Kidney (tissue), 14 donors: ENCODE results near the gene CAMSAP2. TPM values are rescaled to one million over a fixed set of nuclear protein-coding genes. Genes with fewer than 3 reads are reported as not detected.
"Not testable (repeated sequence)": the region's sequence is repeated elsewhere in the genome, so short reads cannot be mapped to it uniquely, and the experiment has no call there.

Source experiments
- DNase-seq, 5 donors: peaks; one replicate each; pipeline ENCODE4 v3.0.0-alpha.2; 2013 to 2020
- FAIRE-seq: peaks from 2 replicates; lab custom pipeline; 2012; peaks lifted over from hg19 to GRCh38; lab: Jason Lieb, UNC
- H3K27ac ChIP-seq, 2 donors: one replicate each; pipeline ENCODE4 v1.7.0; 2013; ENCODE audit warnings: low read depth in 2 of 2, low read length in 2 of 2, inconsistent platforms in 1 of 2
- H3K27me3 ChIP-seq: one replicate; pipeline ENCODE4 v1.7.1; 2013; ENCODE audit warnings: low read length, inconsistent platforms; ENCODE audit not compliant: control insufficient read depth, insufficient read depth
- H3K36me3 ChIP-seq, 3 donors: one replicate each; pipeline versions ENCODE4 v1.7.0 to v1.7.1; 2013; ENCODE audit warnings: low read length in 3 of 3, control low read depth in 1 of 3, inconsistent platforms in 1 of 3; ENCODE audit not compliant: insufficient read depth in 3 of 3, control insufficient read depth in 2 of 3
- H3K4me1 ChIP-seq, 3 donors: one replicate each; pipeline versions ENCODE4 v1.7.0 to v1.7.1; 2013; ENCODE audit warnings: low read length in 3 of 3, inconsistent platforms in 1 of 3, low read depth in 1 of 3; ENCODE audit not compliant: control insufficient read depth in 2 of 3, insufficient read depth in 2 of 3
- H3K4me3 ChIP-seq, 3 donors: one replicate each; pipeline versions ENCODE4 v1.7.0 to v1.8.1; 2013; ENCODE audit warnings: low read length in 3 of 3, control low read depth in 1 of 3, inconsistent platforms in 1 of 3
- H3K9ac ChIP-seq, 3 donors: one replicate each; pipeline versions ENCODE4 v1.7.0 to v1.7.1; 2013; ENCODE audit warnings: low read length in 3 of 3, control low read depth in 1 of 3, inconsistent platforms in 1 of 3
- H3K9me3 ChIP-seq, 3 donors: one replicate each; pipeline versions ENCODE4 v1.7.0 to v1.7.1; 2013; ENCODE audit warnings: low read length in 3 of 3, control low read depth in 1 of 3, inconsistent platforms in 1 of 3; ENCODE audit not compliant: control insufficient read depth in 2 of 3, insufficient read depth in 1 of 3
- intact Hi-C: fragments of 100-400 bp; cut with DNase I; formaldehyde crosslinking; loops from one replicate; pipeline ENCODE4 v1.11.1; 2022
- polyA plus RNA-seq: library from polyadenylated mRNA; stranded (reverse); fragments of 350-450 nt; fragmentation: Illumina TruSeq; extraction: RNeasy Lipid Tissue Mini Kit (QIAGEN cat#74804); gene quantifications from one replicate; pipeline ENCODE4 v1.2.3, GENCODE V29; 2014; ENCODE audit warnings: low read depth, low replicate concordance; ENCODE audit not compliant: insufficient read depth
- total RNA-seq: library from RNA; stranded (reverse); fragmentation: NEBNext Ultra II Directional; extraction: Animal tissue kit (Norgen Biotek cat#: 25700); gene quantifications from one replicate; pipeline ENCODE4 v1.2.1, GENCODE V29; 2021
- TF ChIP-seq, protein P1 (sequence below): IDR thresholded peaks from 3 replicates; pipeline ENCODE4 v1.5.1; 2012; ENCODE audit warnings: mild to moderate bottlenecking, moderate library complexity, borderline replicate concordance; ENCODE audit not compliant: insufficient read depth; ENCODE audit errors: extremely low read depth
- donor health status: control.
- donor health status: control.
- donor health status: control.
- donor health status: control.
- donor health status: control.
- donor health status: DM: yes; HTN: yes; CAD: no.
- donor health status: Normal renal cell carcinoma (clear cell type).

Gene CAMSAP2
- total and polyA plus RNA-seq, 2 donors from 2014 or later: 7.5 to 30.3 TPM

DNA sequence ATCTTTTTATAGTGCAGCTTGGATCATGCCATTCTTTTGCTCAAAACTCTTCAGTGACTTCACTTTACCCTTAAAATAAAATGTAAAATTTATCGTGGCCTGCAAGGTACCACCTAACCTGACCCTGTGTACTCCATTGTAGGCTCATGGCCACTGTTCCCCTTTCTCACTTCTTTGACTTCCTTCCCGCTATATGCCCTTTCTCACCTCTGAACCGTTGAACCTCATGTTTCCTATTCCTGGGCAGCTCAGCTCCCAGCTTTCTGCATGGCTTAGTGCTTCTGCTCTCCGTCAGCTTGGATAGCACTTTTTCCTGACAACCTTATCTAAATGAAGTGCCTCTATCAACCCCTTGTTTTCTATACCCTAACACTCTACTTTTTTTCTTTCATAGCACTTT, 73.0 kb downstream of the CAMSAP2 start:
- Histone ChIP-seq H3K36me3 (peaks cover 2 to 9% (median 4%) of the 10 kb centered on the region in 3 donors), H3K4me1 (no peaks in the 10 kb centered on the region), H3K4me3 (no peak overlapping the region), H3K9me3 (no peaks in the 10 kb centered on the region), H3K27ac (no peak overlapping the region), H3K9ac (no peak overlapping the region), H3K27me3 (no peaks in the 10 kb centered on the region)
- no peak for FAIRE-seq
- intact Hi-C loops: no loop called here
- no peak for DNase-seq
- TF ChIP-seq, protein P1, sequence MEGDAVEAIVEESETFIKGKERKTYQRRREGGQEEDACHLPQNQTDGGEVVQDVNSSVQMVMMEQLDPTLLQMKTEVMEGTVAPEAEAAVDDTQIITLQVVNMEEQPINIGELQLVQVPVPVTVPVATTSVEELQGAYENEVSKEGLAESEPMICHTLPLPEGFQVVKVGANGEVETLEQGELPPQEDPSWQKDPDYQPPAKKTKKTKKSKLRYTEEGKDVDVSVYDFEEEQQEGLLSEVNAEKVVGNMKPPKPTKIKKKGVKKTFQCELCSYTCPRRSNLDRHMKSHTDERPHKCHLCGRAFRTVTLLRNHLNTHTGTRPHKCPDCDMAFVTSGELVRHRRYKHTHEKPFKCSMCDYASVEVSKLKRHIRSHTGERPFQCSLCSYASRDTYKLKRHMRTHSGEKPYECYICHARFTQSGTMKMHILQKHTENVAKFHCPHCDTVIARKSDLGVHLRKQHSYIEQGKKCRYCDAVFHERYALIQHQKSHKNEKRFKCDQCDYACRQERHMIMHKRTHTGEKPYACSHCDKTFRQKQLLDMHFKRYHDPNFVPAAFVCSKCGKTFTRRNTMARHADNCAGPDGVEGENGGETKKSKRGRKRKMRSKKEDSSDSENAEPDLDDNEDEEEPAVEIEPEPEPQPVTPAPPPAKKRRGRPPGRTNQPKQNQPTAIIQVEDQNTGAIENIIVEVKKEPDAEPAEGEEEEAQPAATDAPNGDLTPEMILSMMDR: no peak

DNA sequence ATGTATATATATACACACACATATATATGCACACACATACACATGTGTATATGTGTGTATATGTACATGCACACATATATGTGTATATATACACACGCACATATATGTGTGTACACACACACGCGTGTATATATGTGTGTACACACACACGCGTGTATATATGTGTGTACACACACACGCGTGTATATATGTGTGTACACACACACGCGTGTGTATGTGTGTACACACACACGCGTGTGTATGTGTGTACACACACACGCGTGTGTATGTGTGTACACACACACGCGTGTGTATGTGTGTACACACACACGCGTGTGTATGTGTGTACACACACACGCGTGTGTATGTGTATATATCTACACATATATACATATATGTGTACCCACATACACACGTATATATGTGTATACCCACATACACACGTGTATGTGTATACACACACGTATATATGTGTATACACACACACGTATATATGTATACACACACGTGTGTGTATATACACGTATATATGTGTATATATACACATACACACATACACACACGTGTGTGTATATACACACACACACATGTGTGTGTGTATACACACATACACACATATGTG, 78.0 kb downstream of the CAMSAP2 start:
- H3K9ac ChIP-seq, H3K4me3 ChIP-seq, H3K27me3 ChIP-seq, DNase-seq, H3K4me1 ChIP-seq, H3K9me3 ChIP-seq, FAIRE-seq, intact Hi-C loops, H3K27ac ChIP-seq, H3K36me3 ChIP-seq: not testable (repeated sequence)

DNA sequence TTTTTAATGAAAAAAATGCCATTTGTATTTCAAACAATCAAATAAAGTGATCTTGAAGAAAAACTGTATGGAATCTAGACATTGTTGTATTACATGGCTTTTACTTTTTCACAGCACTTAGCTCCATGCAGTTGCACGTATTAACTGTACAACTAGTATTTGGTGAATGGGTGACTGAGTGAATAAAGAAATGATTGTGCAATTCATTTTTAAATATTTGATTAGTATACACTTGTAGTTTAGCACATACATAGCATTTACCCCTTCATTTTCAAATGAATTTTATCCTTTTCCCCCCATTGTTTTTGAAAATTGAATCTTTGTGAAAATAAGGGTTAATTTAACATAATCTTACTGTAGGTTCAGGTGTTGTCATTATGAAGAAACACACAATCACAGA, 79.6 kb downstream of the CAMSAP2 start:
- FAIRE-seq (no peak), DNase-seq (no peak)
- Histone ChIP-seq H3K27me3 (no peaks in the 10 kb centered on the region), H3K27ac (no peak overlapping the region), H3K9me3 (no peaks in the 10 kb centered on the region), H3K9ac (no peak overlapping the region), H3K4me3 (no peak overlapping the region), H3K4me1 (no peaks in the 10 kb centered on the region), H3K36me3 (peaks cover 2 to 5% (median 2%) of the 10 kb centered on the region in 3 donors)
- TF ChIP-seq, protein P1: no peak
- intact Hi-C loops: no loop called here

DNA sequence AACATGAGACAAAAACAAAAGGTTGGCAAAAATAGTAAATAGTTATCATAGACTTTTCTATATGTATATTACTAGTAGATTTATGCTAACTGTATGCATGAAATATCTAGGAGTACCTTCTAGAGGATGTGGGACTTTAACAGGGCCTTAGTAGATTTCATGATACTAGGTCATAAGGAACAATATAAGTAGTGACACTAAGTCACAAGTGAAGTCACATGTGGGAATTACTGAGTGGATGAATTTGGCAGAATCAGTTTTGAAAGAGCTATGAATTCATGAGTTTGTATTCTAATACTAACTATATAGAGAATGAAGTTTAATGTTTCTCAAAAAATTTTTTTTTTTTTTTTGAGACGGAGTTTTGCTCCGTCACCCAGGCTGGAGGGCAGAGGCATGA, 81.0 kb downstream of the CAMSAP2 start:
- FAIRE-seq: no peak
- Histone ChIP-seq H3K4me1 (no peaks in the 10 kb centered on the region), H3K27me3 (no peaks in the 10 kb centered on the region), H3K27ac (no peak overlapping the region), H3K36me3 (peaks cover 2 to 5% (median 2%) of the 10 kb centered on the region in 3 donors), H3K4me3 (no peak overlapping the region), H3K9me3 (no peaks in the 10 kb centered on the region), H3K9ac (no peak overlapping the region)
- intact Hi-C loops: no loop called here
- DNase-seq: no peak
- TF ChIP-seq, protein P1: no peak
